ENCODE data around the gene BEAN1. TPM values are rescaled to one million over a fixed set of nuclear protein-coding genes. Genes with fewer than 3 reads are reported as not detected.

Gene BEAN1, protein sequence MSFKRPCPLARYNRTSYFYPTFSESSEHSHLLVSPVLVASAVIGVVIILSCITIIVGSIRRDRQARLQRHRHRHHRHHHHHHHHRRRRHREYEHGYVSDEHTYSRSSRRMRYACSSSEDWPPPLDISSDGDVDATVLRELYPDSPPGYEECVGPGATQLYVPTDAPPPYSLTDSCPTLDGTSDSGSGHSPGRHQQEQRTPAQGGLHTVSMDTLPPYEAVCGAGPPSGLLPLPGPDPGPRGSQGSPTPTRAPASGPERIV
- total RNA-seq, result 0.19 and 0.28 TPM in 2 replicates

DNA sequence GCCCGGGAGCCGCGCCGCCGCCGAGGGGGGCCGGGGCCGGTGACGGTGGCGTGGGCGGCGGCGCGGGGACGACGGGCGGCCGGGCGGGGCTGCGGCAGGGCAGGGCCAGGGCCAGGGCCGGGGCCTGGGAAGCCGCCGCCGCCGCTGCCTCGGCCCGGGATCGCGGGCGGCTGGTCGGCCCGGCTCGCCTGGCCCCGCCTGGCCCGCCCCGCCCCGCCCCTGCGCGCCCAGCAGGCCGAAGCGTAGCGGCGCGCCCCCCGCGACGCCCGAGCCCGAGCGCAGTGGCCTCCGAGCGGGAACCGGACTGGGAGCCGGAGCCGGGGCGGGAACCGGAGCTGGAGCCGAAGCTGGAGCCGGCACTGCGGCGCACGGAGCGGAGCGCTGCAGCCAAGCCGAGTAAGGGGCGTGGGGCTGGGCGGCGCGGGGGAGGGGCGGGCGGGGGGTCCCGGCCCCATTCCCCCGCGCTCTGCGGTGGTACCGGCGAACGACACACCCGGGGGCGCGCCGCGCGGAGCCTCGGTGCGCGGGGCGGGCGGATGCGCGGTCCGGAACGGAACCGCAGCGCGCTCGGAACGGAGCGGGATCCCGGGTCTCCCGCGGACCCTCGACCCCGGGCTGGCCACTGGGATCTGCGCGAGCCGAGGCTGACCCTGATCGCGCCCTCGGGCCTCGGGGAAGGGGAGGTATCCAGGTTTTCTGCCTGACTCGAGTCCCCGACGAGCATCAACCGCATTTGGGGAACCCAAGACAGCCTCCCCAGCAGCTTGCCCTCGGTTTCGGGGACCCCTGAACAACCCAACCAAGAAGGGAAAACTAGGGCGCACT lies at the start of gene BEAN1:
Gene BEAN1, plus strand, starts transcription at position 260 of the 825 bp plus-strand sequence. CDS start 10,382 bp downstream, outside the sequence.

Other genes with a start within 250 kb of the BEAN1 start
- gene CDH5, start 60.6 kb upstream of the BEAN1 start, total RNA-seq, result 4.2 and 23.2 TPM in 2 replicates
- gene TK2, start 122.8 kb downstream of the BEAN1 start, total RNA-seq, result 42.2 and 62.9 TPM in 2 replicates
- 66.0 and 115 TPM in 2 replicates for gene CKLF, start 125.3 kb downstream of the BEAN1 start, total RNA-seq
- gene CMTM1, start 139.1 kb downstream of the BEAN1 start, total RNA-seq, result 2.1 and 2.5 TPM in 2 replicates
- not detected in 2 replicates for gene CMTM2, start 152.2 kb downstream of the BEAN1 start, total RNA-seq
- gene CMTM3, start 177.4 kb downstream of the BEAN1 start, total RNA-seq, result 7.6 and 17.4 TPM in 2 replicates